HepG2 (cell line): Measurements from ENCODE around the gene WSB1. TPM values are rescaled to one million over a fixed set of nuclear protein-coding genes. Genes with fewer than 3 reads are reported as not detected.

Experiments used
- ATAC-seq: fragments of 200-7000 bp; cut with Tn5 transposase; 3 replicates; pipeline ENCODE4 v1.9.1; 2020; ENCODE audit warnings: mild to moderate bottlenecking, moderate library complexity
- BruUV-seq: library from RNA; stranded (reverse); fragments of 400-500 nt; replicated peaks from 2 replicates; lab custom pipeline; 2021; lab: Mats Ljungman, UMichigan
- CTCF ChIA-PET: fragments of 300-600 bp; formaldehyde crosslinking; extraction: SDS; loops from one replicate; lab custom pipeline; 2021; ENCODE audit warnings: low total read pairs, inconsistent platforms, low intra/inter-chr PET ratio; lab: Yijun Ruan, JAX
- POLR2A ChIA-PET: fragments of 350-600 bp; sonication (Branson Sonifier 250); formaldehyde crosslinking; loops from one replicate; lab custom pipeline; 2020; ENCODE audit warnings: antibody characterized with exemption, inconsistent platforms; lab: Yijun Ruan, JAX
- DNase-seq: peaks from one replicate; pipeline ENCODE4 v3.0.0-alpha.2; 2015; ENCODE audit warnings: low spot score
- FAIRE-seq: peaks from 3 replicates; lab custom pipeline; 2011; peaks lifted over from hg19 to GRCh38; lab: Jason Lieb, UNC
- H2AFZ ChIP-seq: one replicate; pipeline ENCODE4 v1.6.1; 2011; ENCODE audit warnings: low read length, inconsistent platforms
- H3K27ac ChIP-seq: fragments of 300-600 bp; 3 replicates; pipeline ENCODE4 v1.8.0; 2011; ENCODE audit warnings: mixed run types, mild to moderate bottlenecking, mixed read lengths, low read length, inconsistent platforms; ENCODE audit not compliant: insufficient read depth; ENCODE audit errors: extremely low read length
- H3K27me3 ChIP-seq, 2 experiments: fragments of 200-600 bp in 1 of 2; 2 replicates in 1 of 2; 3 replicates in 1 of 2; pipeline versions ENCODE4 v1.6.0 to v1.8.0; 2011; ENCODE audit warnings: low read length in 2 of 2, mild to moderate bottlenecking in 2 of 2, moderate library complexity in 2 of 2, inconsistent platforms in 1 of 2; ENCODE audit not compliant: insufficient read depth in 2 of 2, control insufficient read depth in 1 of 2
- H3K36me3 ChIP-seq, 2 experiments: fragments of 200-600 bp in 1 of 2; replicated peaks in 1 of 2; 2 replicates in 1 of 2; 3 replicates in 1 of 2; pipeline versions ENCODE4 v1.5.1 to v1.8.0; 2011; ENCODE audit warnings: low read length in 2 of 2, inconsistent platforms in 1 of 2; ENCODE audit not compliant: insufficient read depth in 2 of 2, control insufficient read depth in 1 of 2
- H3K4me1 ChIP-seq: 2 replicates; pipeline ENCODE4 v1.5.1; 2012; ENCODE audit warnings: low read length, inconsistent platforms; ENCODE audit not compliant: insufficient read depth
- H3K4me2 ChIP-seq: 2 replicates; pipeline ENCODE4 v1.6.0; 2011; ENCODE audit warnings: low read depth, low read length, inconsistent platforms
- H3K4me3 ChIP-seq, 3 experiments: fragments of 200-600 bp in 1 of 3; sonication (generic), shearing (Covaris generic) in 1 of 3; replicated peaks in 1 of 3; 2 replicates each; pipeline ENCODE4 v1.5.1; 2011 to 2016; ENCODE audit warnings: low read length in 3 of 3, inconsistent platforms in 2 of 3, low read depth in 2 of 3, mild to moderate bottlenecking in 2 of 3, control low read depth in 1 of 3, mixed read lengths in 1 of 3; ENCODE audit not compliant: insufficient read depth in 1 of 3
- H3K79me2 ChIP-seq: one replicate; pipeline ENCODE4 v1.6.1; 2011; ENCODE audit warnings: low read length, inconsistent platforms; ENCODE audit not compliant: insufficient read depth
- H3K9ac ChIP-seq: 2 replicates; pipeline ENCODE4 v1.6.0; 2011; ENCODE audit warnings: mild to moderate bottlenecking, low read depth, low read length, inconsistent platforms; ENCODE audit not compliant: insufficient read depth
- H3K9me3 ChIP-seq: 2 replicates; pipeline ENCODE4 v1.5.1; 2012; ENCODE audit warnings: mild to moderate bottlenecking, low read length
- H4K20me1 ChIP-seq: 2 replicates; pipeline ENCODE4 v1.6.0; 2011; ENCODE audit warnings: inconsistent platforms, mild to moderate bottlenecking, low read length, moderate library complexity; ENCODE audit not compliant: insufficient read depth
- CENPX ChIP-seq: sonication (generic); formaldehyde crosslinking; IDR thresholded peaks from 2 replicates; pipeline ENCODE4 v1.9.0; 2021; ENCODE audit warnings: mild to moderate bottlenecking, missing genetic modification reagents, moderate library complexity
- ISX ChIP-seq: sonication (generic); formaldehyde crosslinking; conservative IDR thresholded peaks from 2 replicates; pipeline ENCODE4 v1.5.0; 2020; ENCODE audit warnings: missing genetic modification reagents
- NFE2L1 ChIP-seq: sonication (generic); formaldehyde crosslinking; IDR thresholded peaks from 2 replicates; pipeline ENCODE4 v1.4.0; 2020; ENCODE audit warnings: missing genetic modification reagents, mild to moderate bottlenecking, borderline replicate concordance
- NKX3-1 ChIP-seq: sonication (generic); formaldehyde crosslinking; IDR thresholded peaks from 2 replicates; pipeline ENCODE4 v1.5.0; 2020; ENCODE audit warnings: missing genetic modification reagents
- SMAD1 ChIP-seq: sonication (generic); formaldehyde crosslinking; IDR thresholded peaks from 2 replicates; pipeline ENCODE4 v1.4.0; 2020; ENCODE audit warnings: missing genetic modification reagents, low read depth, mild to moderate bottlenecking, borderline replicate concordance
- ZMYM3 ChIP-seq: sonication (generic); formaldehyde crosslinking; IDR thresholded peaks from 2 replicates; pipeline ENCODE4 v1.5.1; 2020; ENCODE audit warnings: mild to moderate bottlenecking, missing genetic modification reagents
- ZNF557 ChIP-seq: sonication (generic); formaldehyde crosslinking; IDR thresholded peaks from 2 replicates; pipeline ENCODE4 v1.4.0; 2020; ENCODE audit warnings: missing genetic modification reagents
- ZNF883 ChIP-seq: sonication (generic); formaldehyde crosslinking; IDR thresholded peaks from 2 replicates; pipeline ENCODE4 v1.5.1; 2020; ENCODE audit warnings: mild to moderate bottlenecking, missing genetic modification reagents; ENCODE audit errors: not compliant biosample characterization
- ZSCAN21 ChIP-seq: sonication (generic); formaldehyde crosslinking; IDR thresholded peaks from 2 replicates; pipeline ENCODE4 v1.8.0; 2022; ENCODE audit warnings: mild to moderate bottlenecking, missing genetic modification reagents, moderate library complexity, borderline replicate concordance
- WGBS: methylation state at CpG from one replicate; pipeline ENCODE4 v1.1.6; 2017; ENCODE audit warnings: low lambda C conversion rate; 5-methylcytosine and 5-hydroxymethylcytosine counted together
- in situ Hi-C: cut with HindIII; loops from 2 replicates; pipeline ENCODE4 v1.10.0; 2017; ENCODE audit warnings: low pct_unique_long_range_greater_than_20kb; ENCODE audit not compliant: extremely low pct_ligation_motif_present
- intact Hi-C: fragments of 100-400 bp; cut with micrococcal nuclease; formaldehyde crosslinking; loops from one replicate; pipeline ENCODE4 v1.10.0; 2022; ENCODE audit not compliant: unreplicated experiment
- polyA plus RNA-seq, 8 experiments: library from polyadenylated mRNA; depleted of rRNA in 3 of 8; stranded (reverse) in 7 of 8; unstranded in 1 of 8; fragments of >200 nt; fragmentation: Illumina TruSeq in 4 of 8; extraction: Trizol in 4 of 8; gene quantifications; 2 replicates each; pipeline versions ENCODE4 v1.2.1 to v1.2.3, GENCODE V29; 2011 to 2016; ENCODE audit warnings: low read depth in 4 of 8, missing spikeins in 1 of 8, mixed read lengths in 1 of 8; ENCODE audit not compliant: insufficient read depth in 1 of 8
- total RNA-seq, 5 experiments: library from RNA; depleted of rRNA; stranded (reverse); fragments of >200 nt; fragmentation: Illumina TruSeq; extraction: Trizol; gene quantifications; 2 replicates each; pipeline ENCODE4 v1.2.3, GENCODE V29; 2016; ENCODE audit warnings: low read depth in 1 of 5
- TF ChIP-seq, protein P1 (sequence below): sonication (generic); formaldehyde crosslinking; IDR thresholded peaks from 2 replicates; pipeline ENCODE4 v1.4.0; 2020; ENCODE audit warnings: mild to moderate bottlenecking, missing genetic modification reagents
- TF ChIP-seq, protein P2 (sequence below): sonication (generic); formaldehyde crosslinking; IDR thresholded peaks from 2 replicates; pipeline ENCODE4 v1.4.0; 2020; ENCODE audit warnings: missing genetic modification reagents, borderline replicate concordance
- TF ChIP-seq, protein P3 (sequence below): sonication (generic); formaldehyde crosslinking; IDR thresholded peaks from 2 replicates; pipeline ENCODE4 v1.8.0; 2022; ENCODE audit warnings: low read depth, missing genetic modification reagents
- TF ChIP-seq, protein P4 (sequence below): sonication (generic); formaldehyde crosslinking; IDR thresholded peaks from 2 replicates; pipeline ENCODE4 v1.5.1; 2020; ENCODE audit warnings: mild to moderate bottlenecking, missing genetic modification reagents, moderate library complexity
- TF ChIP-seq, protein P5 (sequence below): sonication (generic); formaldehyde crosslinking; IDR thresholded peaks from 2 replicates; pipeline ENCODE4 v1.4.0; 2020; ENCODE audit warnings: missing genetic modification reagents
- TF ChIP-seq, protein P6 (sequence below): sonication (generic); formaldehyde crosslinking; IDR thresholded peaks from 2 replicates; pipeline ENCODE4 v1.8.0; 2022; ENCODE audit warnings: mild to moderate bottlenecking, missing genetic modification reagents; ENCODE audit not compliant: insufficient replicate concordance

WSB1 gene
- total and polyA plus RNA-seq, 2 of the 13 experiments (the other 11 are each of a cell fraction or from before 2014, with no cell fraction given) = 81.3 to 294 TPM

DNA sequence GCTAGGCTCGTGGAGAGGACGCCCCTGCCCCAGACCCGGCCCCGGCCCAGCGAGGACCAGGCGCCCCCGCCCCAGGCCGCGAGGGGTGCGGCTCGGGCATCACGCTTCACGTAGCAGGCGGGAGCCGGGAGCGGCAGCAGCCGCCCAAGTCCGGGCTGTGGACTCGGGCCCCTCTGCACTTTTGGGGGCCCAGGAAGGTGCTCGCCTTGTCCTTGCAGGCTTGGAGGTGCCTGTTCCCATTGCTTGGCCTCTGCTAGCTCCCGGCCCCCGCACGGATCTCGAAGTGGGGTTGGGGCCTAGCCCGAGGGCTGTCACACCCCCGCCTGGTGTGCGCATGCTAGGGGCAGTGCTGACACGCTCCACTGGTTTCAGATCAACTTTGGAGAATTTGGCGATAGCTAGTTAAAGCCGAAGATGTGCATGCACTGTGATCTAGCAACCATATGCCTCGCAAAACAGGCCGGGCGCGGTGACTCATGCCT is 55.7 kb downstream of the WSB1 start:
- ATAC-seq (no peak), FAIRE-seq (no peak), DNase-seq (no peak)
- Histone ChIP-seq H3K36me3 (no peaks in the 10 kb centered on the region), H3K4me3 (no peak overlapping the region), H3K9ac (no peak overlapping the region), H2AFZ (no peak overlapping the region), H3K4me1 (peaks cover 31% of the 10 kb centered on the region), H3K4me2 (no peak overlapping the region), H3K27me3 (no peaks in the 10 kb centered on the region), H3K27ac (no peak overlapping the region), H3K79me2 (peaks cover 10% of the 10 kb centered on the region), H4K20me1 (no peaks in the 10 kb centered on the region), H3K9me3 (no peaks in the 10 kb centered on the region)
- 98% methylated on average over 27 of the region's 34 CpGs for WGBS
- intact Hi-C loops (loop anchor here (5.0 to 10.0 kb wide), 2 partner anchors 108 to 255 kb away; partner anchors contain the start of gene KSR1), in situ Hi-C loops (loop anchor here (10.0 kb wide), 2 partner anchors 115 to 225 kb away; no protein-coding TSS in a partner anchor)
- CTCF ChIA-PET = no interaction called here
- BruUV-seq = no TSS peak
- POLR2A ChIA-PET = no interaction called here
- no peak for TF ChIP-seq ZSCAN21 (CRISPR knock-in tag)
- no peak for TF ChIP-seq ZMYM3
- TF ChIP-seq CENPX (CRISPR knock-in tag) = no peak
- no peak for TF ChIP-seq ZNF557 (CRISPR knock-in tag)
- TF ChIP-seq, protein P1, sequence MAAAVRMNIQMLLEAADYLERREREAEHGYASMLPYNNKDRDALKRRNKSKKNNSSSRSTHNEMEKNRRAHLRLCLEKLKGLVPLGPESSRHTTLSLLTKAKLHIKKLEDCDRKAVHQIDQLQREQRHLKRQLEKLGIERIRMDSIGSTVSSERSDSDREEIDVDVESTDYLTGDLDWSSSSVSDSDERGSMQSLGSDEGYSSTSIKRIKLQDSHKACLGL = no peak
- TF ChIP-seq ISX (CRISPR knock-in tag) = no peak
- TF ChIP-seq, protein P2, sequence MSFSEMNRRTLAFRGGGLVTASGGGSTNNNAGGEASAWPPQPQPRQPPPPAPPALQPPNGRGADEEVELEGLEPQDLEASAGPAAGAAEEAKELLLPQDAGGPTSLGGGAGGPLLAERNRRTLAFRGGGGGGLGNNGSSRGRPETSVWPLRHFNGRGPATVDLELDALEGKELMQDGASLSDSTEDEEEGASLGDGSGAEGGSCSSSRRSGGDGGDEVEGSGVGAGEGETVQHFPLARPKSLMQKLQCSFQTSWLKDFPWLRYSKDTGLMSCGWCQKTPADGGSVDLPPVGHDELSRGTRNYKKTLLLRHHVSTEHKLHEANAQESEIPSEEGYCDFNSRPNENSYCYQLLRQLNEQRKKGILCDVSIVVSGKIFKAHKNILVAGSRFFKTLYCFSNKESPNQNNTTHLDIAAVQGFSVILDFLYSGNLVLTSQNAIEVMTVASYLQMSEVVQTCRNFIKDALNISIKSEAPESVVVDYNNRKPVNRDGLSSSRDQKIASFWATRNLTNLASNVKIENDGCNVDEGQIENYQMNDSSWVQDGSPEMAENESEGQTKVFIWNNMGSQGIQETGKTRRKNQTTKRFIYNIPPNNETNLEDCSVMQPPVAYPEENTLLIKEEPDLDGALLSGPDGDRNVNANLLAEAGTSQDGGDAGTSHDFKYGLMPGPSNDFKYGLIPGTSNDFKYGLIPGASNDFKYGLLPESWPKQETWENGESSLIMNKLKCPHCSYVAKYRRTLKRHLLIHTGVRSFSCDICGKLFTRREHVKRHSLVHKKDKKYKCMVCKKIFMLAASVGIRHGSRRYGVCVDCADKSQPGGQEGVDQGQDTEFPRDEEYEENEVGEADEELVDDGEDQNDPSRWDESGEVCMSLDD (CRISPR knock-in tag) = no peak
- TF ChIP-seq, protein P3, sequence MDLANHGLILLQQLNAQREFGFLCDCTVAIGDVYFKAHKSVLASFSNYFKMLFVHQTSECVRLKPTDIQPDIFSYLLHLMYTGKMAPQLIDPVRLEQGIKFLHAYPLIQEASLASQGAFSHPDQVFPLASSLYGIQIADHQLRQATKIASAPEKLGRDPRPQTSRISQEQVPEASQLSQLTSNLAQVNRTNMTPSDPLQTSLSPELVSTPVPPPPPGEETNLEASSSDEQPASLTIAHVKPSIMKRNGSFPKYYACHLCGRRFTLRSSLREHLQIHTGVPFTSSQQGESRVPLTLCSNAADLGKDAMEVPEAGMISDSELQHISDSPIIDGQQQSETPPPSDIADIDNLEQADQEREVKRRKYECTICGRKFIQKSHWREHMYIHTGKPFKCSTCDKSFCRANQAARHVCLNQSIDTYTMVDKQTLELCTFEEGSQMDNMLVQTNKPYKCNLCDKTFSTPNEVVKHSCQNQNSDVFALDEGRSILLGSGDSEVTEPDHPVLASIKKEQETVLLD (CRISPR knock-in tag) = no peak
- no peak for TF ChIP-seq SMAD1 (CRISPR knock-in tag)
- TF ChIP-seq, protein P4, sequence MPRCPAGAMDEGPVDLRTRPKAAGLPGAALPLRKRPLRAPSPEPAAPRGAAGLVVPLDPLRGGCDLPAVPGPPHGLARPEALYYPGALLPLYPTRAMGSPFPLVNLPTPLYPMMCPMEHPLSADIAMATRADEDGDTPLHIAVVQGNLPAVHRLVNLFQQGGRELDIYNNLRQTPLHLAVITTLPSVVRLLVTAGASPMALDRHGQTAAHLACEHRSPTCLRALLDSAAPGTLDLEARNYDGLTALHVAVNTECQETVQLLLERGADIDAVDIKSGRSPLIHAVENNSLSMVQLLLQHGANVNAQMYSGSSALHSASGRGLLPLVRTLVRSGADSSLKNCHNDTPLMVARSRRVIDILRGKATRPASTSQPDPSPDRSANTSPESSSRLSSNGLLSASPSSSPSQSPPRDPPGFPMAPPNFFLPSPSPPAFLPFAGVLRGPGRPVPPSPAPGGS (CRISPR knock-in tag) = no peak
- TF ChIP-seq, protein P5, sequence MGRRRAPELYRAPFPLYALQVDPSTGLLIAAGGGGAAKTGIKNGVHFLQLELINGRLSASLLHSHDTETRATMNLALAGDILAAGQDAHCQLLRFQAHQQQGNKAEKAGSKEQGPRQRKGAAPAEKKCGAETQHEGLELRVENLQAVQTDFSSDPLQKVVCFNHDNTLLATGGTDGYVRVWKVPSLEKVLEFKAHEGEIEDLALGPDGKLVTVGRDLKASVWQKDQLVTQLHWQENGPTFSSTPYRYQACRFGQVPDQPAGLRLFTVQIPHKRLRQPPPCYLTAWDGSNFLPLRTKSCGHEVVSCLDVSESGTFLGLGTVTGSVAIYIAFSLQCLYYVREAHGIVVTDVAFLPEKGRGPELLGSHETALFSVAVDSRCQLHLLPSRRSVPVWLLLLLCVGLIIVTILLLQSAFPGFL (CRISPR knock-in tag) = no peak
- no peak for TF ChIP-seq NFE2L1 (CRISPR knock-in tag)
- no peak for TF ChIP-seq NKX3-1 (CRISPR knock-in tag)
- no peak for TF ChIP-seq ZNF883 (CRISPR knock-in tag)
- TF ChIP-seq, protein P6, sequence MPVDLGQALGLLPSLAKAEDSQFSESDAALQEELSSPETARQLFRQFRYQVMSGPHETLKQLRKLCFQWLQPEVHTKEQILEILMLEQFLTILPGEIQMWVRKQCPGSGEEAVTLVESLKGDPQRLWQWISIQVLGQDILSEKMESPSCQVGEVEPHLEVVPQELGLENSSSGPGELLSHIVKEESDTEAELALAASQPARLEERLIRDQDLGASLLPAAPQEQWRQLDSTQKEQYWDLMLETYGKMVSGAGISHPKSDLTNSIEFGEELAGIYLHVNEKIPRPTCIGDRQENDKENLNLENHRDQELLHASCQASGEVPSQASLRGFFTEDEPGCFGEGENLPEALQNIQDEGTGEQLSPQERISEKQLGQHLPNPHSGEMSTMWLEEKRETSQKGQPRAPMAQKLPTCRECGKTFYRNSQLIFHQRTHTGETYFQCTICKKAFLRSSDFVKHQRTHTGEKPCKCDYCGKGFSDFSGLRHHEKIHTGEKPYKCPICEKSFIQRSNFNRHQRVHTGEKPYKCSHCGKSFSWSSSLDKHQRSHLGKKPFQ (CRISPR knock-in tag) = no peak
